GM18508 (cell line): ENCODE data around the gene SUN3.
"Not testable (repeated sequence)": the region's sequence is repeated elsewhere in the genome, so short reads cannot be mapped to it uniquely, and the experiment has no call there.

ENCODE experiments used
- ATAC-seq: cut with Tn5 transposase; IDR thresholded peaks from one replicate; pipeline ENCODE4 v1.9.1; 2021; ENCODE audit warnings: moderate number of reproducible peaks; ENCODE audit not compliant: insufficient read depth, unreplicated experiment

Gene SUN3

GRCh38 chr7:47947355-47947749, 81.6 kb downstream of the SUN3 start:
- no peak for ATAC-seq

- no peak for ATAC-seq
These were observed 82.1 kb downstream of the SUN3 start for GRCh38 chr7:47946581-47947354.

- ATAC-seq: no peak
These were observed 83.5 kb downstream of the SUN3 start for GRCh38 chr7:47945261-47946015.

- ATAC-seq: no peak
These were observed 84.2 kb downstream of the SUN3 start for GRCh38 chr7:47944536-47945260.

- no peak for ATAC-seq
These were observed 85.0 kb downstream of the SUN3 start for GRCh38 chr7:47943676-47944474.

GRCh38 chr7:47942651-47943050, 86.3 kb downstream of the SUN3 start:
- ATAC-seq: not testable (repeated sequence)

- no peak for ATAC-seq
These were observed 86.8 kb downstream of the SUN3 start for GRCh38 chr7:47942132-47942531.

- no peak for ATAC-seq
These were observed 87.6 kb downstream of the SUN3 start for GRCh38 chr7:47941136-47941844.

GRCh38 chr7:47940088-47941013, 88.6 kb downstream of the SUN3 start:
- no peak for ATAC-seq

GRCh38 chr7:47939425-47940036, 89.4 kb downstream of the SUN3 start:
- no peak for ATAC-seq

- no peak for ATAC-seq
These were observed 90.2 kb downstream of the SUN3 start for GRCh38 chr7:47938574-47939165.

- ATAC-seq: peak; percentile 39
These were observed 91.0 kb downstream of the SUN3 start for GRCh38 chr7:47937711-47938573.
